HG02870 (cell line): Measurements from ENCODE around the gene MAT2A.
"Not testable (repeated sequence)": the region's sequence is repeated elsewhere in the genome, so short reads cannot be mapped to it uniquely, and the experiment has no call there.

Experiments
- ATAC-seq: cut with Tn5 transposase; IDR thresholded peaks from one replicate; pipeline ENCODE4 v1.9.1; 2021; ENCODE audit warnings: mild to moderate bottlenecking, moderate library complexity; ENCODE audit not compliant: unreplicated experiment

Gene MAT2A

DNA sequence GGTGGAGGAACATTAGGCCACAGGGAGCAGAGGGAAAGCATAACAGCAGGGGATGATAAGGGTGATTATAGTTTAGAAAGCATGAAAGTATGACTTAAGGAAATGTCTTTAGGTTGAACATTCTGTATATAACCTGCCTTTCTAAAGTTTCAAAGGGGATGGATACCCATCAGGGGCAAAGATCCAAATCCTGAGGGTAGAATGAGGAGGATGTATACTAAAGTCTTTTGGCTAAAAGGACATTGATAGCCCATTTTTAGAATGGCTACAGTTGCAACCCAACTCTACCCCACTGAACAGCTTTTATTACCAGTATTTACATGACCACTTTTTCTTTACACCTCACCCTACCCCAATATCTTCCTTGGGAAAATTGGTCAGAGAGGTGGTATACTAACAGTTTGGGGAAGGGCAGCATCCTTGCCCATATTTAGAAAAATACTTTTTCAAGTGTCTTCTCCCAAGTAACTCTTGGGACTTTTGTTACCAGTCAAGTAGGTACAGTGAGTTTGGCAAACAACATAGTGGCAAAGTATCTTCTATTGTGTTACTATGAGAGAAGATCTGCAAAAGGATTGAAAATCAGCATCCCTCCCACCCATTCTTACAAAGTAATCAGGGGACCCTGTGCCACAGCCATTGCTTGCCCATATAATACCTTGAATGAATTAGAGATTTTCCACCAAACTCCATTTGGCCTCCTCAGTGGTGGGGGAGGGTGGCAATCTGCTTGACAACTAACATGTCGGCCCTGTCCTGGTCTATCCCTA lies 8.3 kb downstream of the MAT2A start:
- ATAC-seq: no peak

GRCh38 chr2:85547859-85548607 lies 9.1 kb downstream of the MAT2A start:
- no peak for ATAC-seq

GRCh38 chr2:85548608-85548900 lies 9.6 kb downstream of the MAT2A start:
- ATAC-seq: no peak

DNA sequence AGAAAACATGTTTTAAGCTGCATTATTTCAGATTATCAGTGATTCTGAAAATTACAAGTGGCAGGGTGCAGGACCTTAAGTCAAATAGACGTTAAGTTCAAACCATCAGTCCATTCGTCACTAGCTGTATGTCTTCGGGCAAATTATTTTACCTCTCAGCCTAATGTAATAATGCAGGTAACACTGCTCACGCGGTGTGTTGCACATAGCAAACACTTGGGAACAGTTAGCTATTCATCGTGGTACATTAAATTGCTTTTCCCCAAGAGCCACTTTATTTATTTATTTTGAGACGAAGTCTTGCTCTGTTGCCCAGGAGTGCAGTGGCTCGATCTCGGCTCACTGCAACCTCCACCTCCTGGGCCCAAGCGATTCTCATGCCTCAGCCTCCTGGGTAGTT lies 10.1 kb downstream of the MAT2A start:
- no peak for ATAC-seq

DNA sequence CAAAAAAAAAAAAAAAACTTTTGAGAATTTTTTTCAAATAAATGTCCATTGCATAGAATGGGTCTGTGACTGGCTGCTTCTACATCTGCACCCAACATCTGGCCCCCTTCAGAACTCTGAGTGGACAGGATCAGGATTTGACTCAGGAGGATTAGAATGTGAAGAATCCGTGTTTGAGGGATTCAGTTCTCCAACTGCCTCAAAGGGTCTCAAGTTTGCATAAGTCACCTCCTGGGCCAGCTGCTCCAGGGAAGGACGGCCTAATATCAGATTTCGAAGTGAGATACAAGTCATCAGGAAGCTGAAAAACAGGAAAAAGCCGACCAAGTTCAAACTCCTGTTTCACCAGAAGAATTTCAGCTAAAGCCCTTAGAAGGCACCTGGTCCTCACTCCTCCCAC lies 10.9 kb downstream of the MAT2A start:
- ATAC-seq: no peak

DNA sequence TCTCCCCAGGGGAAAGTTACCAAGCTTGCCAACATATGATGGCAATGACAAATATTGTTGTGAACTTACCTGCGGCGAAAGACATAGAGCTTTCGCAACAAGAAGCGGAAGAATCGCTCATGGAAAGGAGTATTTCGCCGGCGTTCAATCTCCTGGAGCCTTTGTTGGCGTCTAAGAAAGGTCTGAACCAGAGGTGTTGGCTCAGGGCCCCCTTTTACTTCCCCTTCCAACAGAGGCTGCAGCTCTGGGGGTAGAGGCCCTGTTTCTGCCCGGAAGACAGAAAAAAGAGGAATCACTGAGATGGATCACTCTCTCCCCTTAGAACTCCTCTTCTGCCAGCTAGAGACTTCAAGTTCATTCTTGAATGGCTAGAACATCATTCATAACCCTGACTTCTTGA lies 11.5 kb downstream of the MAT2A start:
- no peak for ATAC-seq

DNA sequence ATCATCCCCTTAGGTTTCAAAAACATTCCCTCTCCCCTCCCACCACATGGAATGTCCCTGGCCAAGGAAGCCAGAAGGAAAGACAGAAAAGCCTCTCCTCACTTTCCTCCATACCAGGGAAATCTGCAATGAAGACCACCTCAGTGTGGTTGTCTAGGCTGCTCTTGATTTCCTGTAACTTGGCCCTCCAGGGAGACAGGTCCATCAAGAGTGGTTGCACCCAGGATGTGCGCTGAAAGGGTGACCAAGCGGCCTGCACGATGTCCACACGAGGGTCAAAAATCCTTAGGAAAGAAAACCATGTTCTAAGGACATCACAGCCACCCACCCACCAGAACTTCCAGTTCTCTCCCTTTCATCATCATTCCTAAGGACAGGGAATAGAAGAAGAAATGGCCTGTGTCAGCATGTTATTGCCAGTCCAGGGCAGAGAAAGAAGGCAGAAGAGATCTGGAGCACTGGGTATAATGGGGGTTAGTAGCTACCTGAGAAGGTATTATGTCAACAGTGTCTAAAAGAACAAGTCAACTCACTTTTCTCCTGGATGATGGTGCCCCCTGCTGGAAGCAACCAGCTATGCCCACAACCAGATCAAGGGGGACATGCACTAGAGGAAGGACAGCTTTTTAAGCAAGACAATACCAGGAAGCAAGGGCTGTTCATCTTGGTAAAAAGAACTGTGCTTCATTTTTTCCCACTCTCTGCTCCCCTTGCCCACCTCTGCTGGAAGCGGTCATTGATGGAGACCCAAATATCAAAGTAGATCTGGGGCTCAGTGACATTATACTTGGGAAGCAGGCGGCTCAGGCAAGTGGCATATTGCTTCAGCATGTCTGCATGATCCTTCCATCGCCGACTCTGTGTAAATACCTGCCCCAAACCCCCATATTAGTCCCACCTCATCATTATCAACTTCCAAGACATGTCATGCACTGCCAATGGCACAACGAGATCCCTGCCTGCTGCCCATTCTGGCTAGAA lies 13.0 kb downstream of the MAT2A start:
- ATAC-seq: no peak

GRCh38 chr2:85553184-85553583 lies 14.2 kb downstream of the MAT2A start:
- no peak for ATAC-seq

DNA sequence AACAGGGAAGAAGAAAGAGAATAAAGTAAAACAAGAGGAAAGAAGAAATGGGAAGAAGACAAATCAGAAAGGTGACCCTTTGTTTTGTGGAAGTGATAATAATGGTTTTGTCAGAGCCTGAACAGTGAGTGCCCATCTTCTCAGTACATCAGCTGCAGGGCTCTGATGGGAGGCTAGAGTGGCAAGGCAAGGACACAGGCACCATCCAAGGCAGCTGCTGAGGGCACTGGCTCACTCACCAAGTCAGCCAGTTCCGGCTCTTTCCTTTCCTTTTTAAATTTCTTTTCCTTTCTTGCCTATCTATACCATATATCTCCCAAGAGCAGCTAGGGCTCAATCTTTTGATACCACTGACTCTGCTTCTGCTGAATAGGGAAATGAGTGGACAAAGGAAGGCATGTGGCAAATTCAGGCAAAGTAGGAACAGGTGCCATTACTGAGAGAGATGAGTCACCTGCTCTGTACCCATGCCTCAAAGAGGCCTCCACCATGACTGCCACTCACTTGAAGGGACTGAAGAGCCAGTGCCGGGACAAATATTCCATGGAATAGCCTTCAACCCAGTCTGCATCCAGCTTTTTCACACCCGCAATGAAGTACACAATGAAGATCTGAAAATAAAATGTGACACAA lies 16.1 kb downstream of the MAT2A start:
- ATAC-seq: no peak

DNA sequence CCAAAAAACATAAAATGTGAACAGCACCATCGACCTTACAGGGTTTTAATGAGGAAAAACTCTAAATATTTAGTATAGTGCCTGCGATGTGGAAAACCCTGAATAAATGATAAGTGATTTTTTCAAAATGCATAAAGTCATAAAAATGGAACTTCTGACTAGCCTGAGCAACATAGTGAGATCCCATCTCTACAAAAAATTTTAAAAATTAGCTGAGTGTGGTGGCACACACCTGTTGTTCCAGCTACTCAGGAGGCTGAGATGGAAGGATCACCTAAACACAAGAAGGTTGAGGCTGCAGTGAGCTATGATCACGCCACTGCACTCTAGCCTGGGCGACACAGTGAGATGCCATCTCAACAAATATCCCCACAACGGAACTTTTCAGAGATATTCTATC lies 18.2 kb downstream of the MAT2A start:
- ATAC-seq: no peak

GRCh38 chr2:85558160-85558559 lies 19.2 kb downstream of the MAT2A start:
- ATAC-seq: no peak

- not testable (repeated sequence) for ATAC-seq
Observed at GRCh38 chr2:85560403-85560726, 21.4 kb downstream of the MAT2A start.

- ATAC-seq: peak; percentile 18
Observed at GRCh38 chr2:85560812-85561279, 21.9 kb downstream of the MAT2A start.

DNA sequence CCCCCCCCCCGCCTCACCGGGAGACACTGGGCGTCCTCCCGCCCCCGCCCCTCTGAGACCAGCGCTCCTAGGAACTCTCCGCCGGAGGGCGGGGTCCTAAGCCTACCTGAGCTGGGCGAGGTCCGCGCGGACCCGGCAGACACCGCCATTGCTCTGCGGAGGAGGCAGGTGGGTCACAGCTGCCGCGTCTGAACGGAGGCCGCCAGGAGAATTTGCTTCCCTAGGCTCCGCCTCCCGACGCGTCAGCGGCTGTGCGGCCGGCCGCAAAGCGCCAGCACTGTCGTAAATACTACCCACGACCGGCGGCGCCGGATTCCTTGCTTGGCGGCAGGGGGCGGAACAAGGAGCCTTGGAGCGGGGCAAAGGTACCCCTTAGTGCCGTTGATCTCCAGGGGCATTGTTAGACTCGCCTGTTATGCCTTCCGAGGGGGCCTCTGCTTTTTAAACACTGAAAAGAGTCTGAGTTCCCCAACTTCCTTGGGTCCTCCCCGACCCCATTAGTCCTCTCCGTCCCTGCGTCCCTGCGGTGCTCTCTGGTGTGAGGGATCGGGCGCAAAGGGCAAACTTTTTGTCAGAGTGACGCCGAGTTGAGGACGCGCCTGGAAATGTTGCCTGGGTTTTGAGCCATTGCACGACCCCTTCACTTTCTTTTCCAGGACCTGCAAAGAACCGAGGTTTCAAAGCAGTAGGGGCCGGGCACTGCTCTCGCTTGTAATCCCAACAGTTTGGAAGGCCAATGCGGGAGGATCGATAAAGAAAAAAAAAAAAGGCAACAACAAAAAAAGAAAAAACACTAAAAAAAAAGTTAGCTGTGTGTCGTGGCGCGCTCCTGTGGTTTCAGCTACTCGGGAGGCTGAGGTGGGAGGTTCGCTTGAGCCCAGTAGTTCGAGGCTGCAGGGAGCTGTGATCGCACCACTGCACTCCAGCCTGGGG lies 22.6 kb downstream of the MAT2A start, which contains the start of gene GGCX:
TSS of gene GGCX (minus strand) at position 214 of the 933 bp plus-strand sequence. CDS start at position 149, 65 bp downstream.
- ATAC-seq: peak; percentile 85

DNA sequence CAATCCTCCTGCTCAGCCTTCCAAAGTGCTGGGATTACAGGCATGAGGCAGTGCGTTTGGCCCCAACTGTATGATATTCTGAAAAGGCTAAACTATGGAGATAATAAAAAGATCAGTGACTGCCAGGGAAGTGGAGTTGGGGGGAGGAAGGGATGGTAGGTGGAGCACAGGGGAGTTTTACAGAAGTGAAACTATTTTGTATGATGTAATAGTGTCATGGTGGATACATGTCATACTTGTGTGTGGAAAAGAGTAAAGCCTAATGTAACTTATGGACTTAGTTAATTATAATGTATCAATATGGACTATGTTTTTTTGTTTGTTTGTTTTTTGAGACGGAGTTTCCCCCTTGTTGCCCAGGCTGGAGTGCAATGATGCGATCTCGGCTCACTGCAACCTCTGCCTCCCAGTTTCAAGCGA lies 25.2 kb downstream of the MAT2A start:
- ATAC-seq: no peak

GRCh38 chr2:85566265-85566664 lies 27.3 kb downstream of the MAT2A start:
- no peak for ATAC-seq

- no peak for ATAC-seq
Observed at GRCh38 chr2:85575739-85576138, 36.8 kb downstream of the MAT2A start.

DNA sequence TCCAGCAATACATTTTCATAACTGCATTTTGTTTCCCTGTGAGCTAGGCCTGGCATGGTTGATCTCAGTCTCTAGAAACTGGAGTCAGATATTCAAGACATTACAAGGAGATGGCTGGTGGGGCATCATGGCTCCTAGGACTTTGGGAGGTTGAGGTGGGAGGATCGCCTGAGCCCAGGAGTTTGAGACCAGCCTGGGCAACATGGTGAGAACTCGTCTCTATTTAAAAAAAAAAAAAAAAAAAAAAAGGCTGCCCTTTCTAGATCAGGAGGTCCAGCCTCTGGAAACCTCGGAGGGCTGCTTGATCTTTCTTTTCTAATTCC lies 38.1 kb downstream of the MAT2A start:
- ATAC-seq: no peak

DNA sequence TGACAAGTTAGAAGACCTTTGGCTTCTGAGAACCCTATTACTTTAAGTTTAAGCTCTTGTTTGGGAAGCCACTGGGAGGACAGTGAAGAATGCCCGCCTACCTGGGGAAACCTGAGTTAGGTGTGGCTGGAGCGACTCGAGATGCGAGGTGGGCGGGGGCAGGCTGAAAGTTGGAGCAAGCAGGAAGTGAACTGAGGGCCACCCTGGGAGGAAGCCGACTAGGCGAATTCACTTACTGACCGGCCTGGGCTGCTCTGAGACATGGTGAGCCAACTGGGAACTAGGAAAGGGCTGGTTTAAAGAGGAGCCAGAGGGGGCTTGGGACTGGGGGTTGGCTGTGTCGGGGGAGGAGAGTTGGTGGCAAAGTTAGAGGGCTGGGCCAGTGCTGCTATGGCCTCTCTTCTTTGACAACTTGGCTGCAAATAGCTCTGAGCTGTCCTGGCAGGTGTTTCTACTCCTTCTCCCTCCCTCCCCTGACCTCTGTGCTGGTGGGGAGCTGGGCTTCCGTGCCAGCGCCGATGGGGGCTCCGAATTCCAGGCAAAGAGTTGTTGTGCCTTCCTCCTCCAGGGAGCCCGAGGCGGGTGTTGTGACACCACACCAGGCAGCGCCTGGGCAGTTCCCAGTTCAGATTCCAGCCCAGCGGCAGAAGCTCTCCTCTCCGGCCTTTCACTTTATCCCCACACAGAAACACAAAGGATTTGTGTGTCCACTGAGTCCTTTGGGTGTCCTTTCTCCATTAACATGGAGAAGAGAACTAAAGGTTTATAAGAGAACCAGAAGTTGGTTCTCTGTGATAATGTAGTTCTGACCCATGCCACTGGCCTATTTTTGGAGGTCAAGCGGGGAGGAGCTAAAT lies 38.6 kb downstream of the MAT2A start, which contains the start of gene VAMP8:
TSS of gene VAMP8 (plus strand) at position 201 of the 857 bp plus-strand sequence. CDS start at position 262, 61 bp downstream.
- peak; percentile 72 for ATAC-seq
